Loucy (cell line): ENCODE data around the gene ARHGAP19.

Experiments used
- H2AFZ ChIP-seq: fragments of 200-600 bp; sonication (generic); 2 replicates; pipeline ENCODE4 v1.6.0; 2016; ENCODE audit warnings: antibody characterized with exemption, mild to moderate bottlenecking, low read length, moderate library complexity
- H3F3A ChIP-seq: fragments of 200-600 bp; 2 replicates; pipeline ENCODE4 v1.6.0; 2016; ENCODE audit warnings: antibody characterized with exemption, low read depth, mild to moderate bottlenecking
- H3K27me3 ChIP-seq: fragments of 200-600 bp; sonication (generic); 2 replicates; pipeline ENCODE4 v1.6.1; 2014; ENCODE audit warnings: low read length, mild to moderate bottlenecking; ENCODE audit not compliant: insufficient read depth, poor library complexity, severe bottlenecking
- H3K36me3 ChIP-seq: fragments of 200-600 bp; sonication (generic); 2 replicates; pipeline ENCODE4 v1.6.1; 2016; ENCODE audit warnings: low read length; ENCODE audit not compliant: insufficient read depth
- H3K4me1 ChIP-seq: fragments of 200-600 bp; sonication (generic); 2 replicates; pipeline ENCODE4 v1.5.1; 2014; ENCODE audit warnings: low read length, mild to moderate bottlenecking; ENCODE audit not compliant: insufficient read depth, poor library complexity, severe bottlenecking
- H3K4me2 ChIP-seq: fragments of 200-600 bp; sonication (generic); 2 replicates; pipeline ENCODE4 v1.6.0; 2014; ENCODE audit warnings: antibody characterized with exemption, low read length, low read depth, mild to moderate bottlenecking; ENCODE audit not compliant: poor library complexity, severe bottlenecking
- H3K4me3 ChIP-seq: fragments of 200-600 bp; sonication (generic); 2 replicates; pipeline ENCODE4 v1.5.1; 2014; ENCODE audit warnings: low read length, mild to moderate bottlenecking, mixed read lengths; ENCODE audit not compliant: poor library complexity, severe bottlenecking
- H3K79me2 ChIP-seq: fragments of 200-600 bp; sonication (generic); 2 replicates; pipeline ENCODE4 v1.6.1; 2014; ENCODE audit warnings: low read length; ENCODE audit not compliant: insufficient read depth
- H3K9ac ChIP-seq: fragments of 200-600 bp; sonication (generic); 2 replicates; pipeline ENCODE4 v1.6.0; 2014; ENCODE audit warnings: mild to moderate bottlenecking, low read depth, low read length, moderate library complexity; ENCODE audit not compliant: poor library complexity, severe bottlenecking
- H3K9me2 ChIP-seq: fragments of 200-600 bp; sonication (generic); replicated peaks from 2 replicates; pipeline ENCODE4 v1.6.1; 2016; ENCODE audit warnings: low read depth, low read length, mixed read lengths
- H3K9me3 ChIP-seq: fragments of 200-600 bp; sonication (generic); 2 replicates; pipeline ENCODE4 v1.6.1; 2014; ENCODE audit warnings: mild to moderate bottlenecking, antibody characterized with exemption, low read length, low read depth; ENCODE audit not compliant: insufficient read depth
- H4K20me1 ChIP-seq: fragments of 200-600 bp; sonication (generic); 2 replicates; pipeline ENCODE4 v1.6.0; 2014; ENCODE audit warnings: antibody characterized with exemption, low read length, mild to moderate bottlenecking; ENCODE audit not compliant: insufficient read depth, poor library complexity, severe bottlenecking
- CTCF ChIP-seq: fragments of 200-600 bp; sonication (generic); conservative IDR thresholded peaks from 2 replicates; pipeline ENCODE4 v1.5.1; 2014; ENCODE audit warnings: mild to moderate bottlenecking, antibody characterized with exemption, low read length
- EZH2phosphoT487 ChIP-seq: fragments of 200-600 bp; IDR thresholded peaks from 2 replicates; pipeline ENCODE4 v1.6.1; 2018; ENCODE audit warnings: antibody characterized with exemption, mild to moderate bottlenecking, moderate library complexity, borderline replicate concordance

ARHGAP19 gene

GRCh38 chr10:97325754-97326153 lies 33.3 kb upstream of the ARHGAP19 start:
- Histone ChIP-seq H3K9me3 (no peaks in the 10 kb centered on the region), H3K79me2 (peaks cover 30% of the 10 kb centered on the region; the same call in 1 of the 2 replicates), H3F3A (no peaks in the 10 kb centered on the region; the same call in 1 of the 2 replicates), H4K20me1 (peaks cover 21% of the 10 kb centered on the region), H3K36me3 (no peaks in the 10 kb centered on the region; the same call in 1 of the 2 replicates), H3K9me2 (no peaks in the 10 kb centered on the region), H3K4me3 (no peak overlapping the region), H3K27me3 (no peaks in the 10 kb centered on the region), H3K4me1 (peaks cover 19% of the 10 kb centered on the region), H3K4me2 (no peak overlapping the region), H2AFZ (no peak overlapping the region), H3K9ac (no peak overlapping the region)
- TF ChIP-seq CTCF: no peak
- no peak for TF ChIP-seq EZH2phosphoT487

DNA sequence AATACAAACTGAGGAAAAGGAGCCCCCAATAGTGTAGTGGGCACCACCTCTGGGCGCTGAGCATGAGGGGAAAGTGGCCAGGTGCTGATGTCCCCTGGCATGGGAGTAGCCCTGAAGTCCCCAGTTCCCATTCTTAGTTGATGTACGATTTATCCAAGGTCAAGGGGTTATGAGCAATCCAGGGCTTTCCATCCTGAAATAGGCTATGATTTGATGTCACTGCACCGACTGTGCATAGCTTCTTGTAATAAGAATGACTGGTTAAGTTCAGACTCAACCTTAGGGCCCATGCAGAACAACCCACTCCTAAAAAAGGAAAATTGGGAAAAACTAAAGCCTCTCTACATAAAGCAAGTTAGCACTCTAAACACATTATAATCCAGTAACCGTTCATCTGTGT lies 31.1 kb upstream of the ARHGAP19 start:
- peaks cover 9% of the 10 kb centered on the region for H4K20me1 ChIP-seq
- H3K36me3 ChIP-seq: no peaks in the 10 kb centered on the region
- H3K9ac ChIP-seq: no peak overlapping the region
- TF ChIP-seq EZH2phosphoT487 (no peak), CTCF (no peak)
- no peaks in the 10 kb centered on the region for H3K9me2 ChIP-seq
- no peaks in the 10 kb centered on the region; the same call in 1 of the 2 replicates for H3F3A ChIP-seq
- H3K9me3 ChIP-seq: no peaks in the 10 kb centered on the region
- H3K4me1 ChIP-seq: peaks cover 21% of the 10 kb centered on the region
- peaks cover 17% of the 10 kb centered on the region; the same call in 1 of the 2 replicates for H3K79me2 ChIP-seq
- no peak overlapping the region for H2AFZ ChIP-seq
- no peak overlapping the region for H3K4me3 ChIP-seq
- H3K4me2 ChIP-seq: no peak overlapping the region
- H3K27me3 ChIP-seq: no peaks in the 10 kb centered on the region

GRCh38 chr10:97321804-97322190 lies 29.4 kb upstream of the ARHGAP19 start:
- H3K79me2 ChIP-seq: peaks cover 17% of the 10 kb centered on the region; the same call in 1 of the 2 replicates
- peaks cover 9% of the 10 kb centered on the region for H4K20me1 ChIP-seq
- no peak overlapping the region for H2AFZ ChIP-seq
- no peaks in the 10 kb centered on the region for H3K9me3 ChIP-seq
- peak overlapping the region; percentile 14 for H3K9ac ChIP-seq
- peak overlapping the region; percentile 98 for H3K4me2 ChIP-seq
- no peaks in the 10 kb centered on the region for H3K27me3 ChIP-seq
- peak overlapping the region; percentile 94 for H3K4me3 ChIP-seq
- no peaks in the 10 kb centered on the region for H3K9me2 ChIP-seq
- peaks cover 16% of the 10 kb centered on the region for H3K4me1 ChIP-seq
- no peaks in the 10 kb centered on the region for H3F3A ChIP-seq
- no peaks in the 10 kb centered on the region for H3K36me3 ChIP-seq
- no peak for TF ChIP-seq EZH2phosphoT487
- TF ChIP-seq CTCF: no peak
